Putamen (tissue), 1 donor: ENCODE measurements around the gene PAX7.
"Not testable (repeated sequence)": the region's sequence is repeated elsewhere in the genome, so short reads cannot be mapped to it uniquely, and the experiment has no call there.

Source experiments
- DNase-seq: peaks from one replicate; pipeline ENCODE4 v3.0.0-alpha.2; 2016; ENCODE audit warnings: low spot score

Gene PAX7

GRCh38 chr1:18661404-18662285, 31.0 kb downstream of the PAX7 start:
- DNase-seq: no peak

GRCh38 chr1:18662286-18662639, 31.6 kb downstream of the PAX7 start:
- no peak for DNase-seq

GRCh38 chr1:18666317-18666920, 35.8 kb downstream of the PAX7 start:
- DNase-seq: no peak

- no peak for DNase-seq
Observed at GRCh38 chr1:18667333-18667732, 36.7 kb downstream of the PAX7 start.

- no peak for DNase-seq
Observed at GRCh38 chr1:18668046-18668445, 37.4 kb downstream of the PAX7 start.

GRCh38 chr1:18668750-18669404, 38.2 kb downstream of the PAX7 start:
- DNase-seq: no peak

GRCh38 chr1:18670121-18670867, 39.6 kb downstream of the PAX7 start:
- no peak for DNase-seq

GRCh38 chr1:18670868-18671225, 40.2 kb downstream of the PAX7 start:
- no peak for DNase-seq

- DNase-seq: no peak
Observed at GRCh38 chr1:18673976-18674375, 43.3 kb downstream of the PAX7 start.

GRCh38 chr1:18676332-18676781, 45.7 kb downstream of the PAX7 start:
- DNase-seq: no peak

GRCh38 chr1:18681423-18681835, 50.8 kb downstream of the PAX7 start:
- DNase-seq: no peak

- DNase-seq: no peak
Observed at GRCh38 chr1:18682375-18682774, 51.7 kb downstream of the PAX7 start.

GRCh38 chr1:18684303-18684702, 53.7 kb downstream of the PAX7 start:
- no peak for DNase-seq

- DNase-seq: no peak
Observed at GRCh38 chr1:18686540-18686939, 55.9 kb downstream of the PAX7 start.

- DNase-seq: no peak
Observed at GRCh38 chr1:18687273-18687672, 56.6 kb downstream of the PAX7 start.

- no peak for DNase-seq
Observed at GRCh38 chr1:18691648-18692047, 61.0 kb downstream of the PAX7 start.

- DNase-seq: no peak
Observed at GRCh38 chr1:18693256-18694098, 62.8 kb downstream of the PAX7 start.

- DNase-seq: not testable (repeated sequence)
Observed at GRCh38 chr1:18694289-18694688, 63.6 kb downstream of the PAX7 start.

- no peak for DNase-seq
Observed at GRCh38 chr1:18697541-18697940, 66.9 kb downstream of the PAX7 start.

GRCh38 chr1:18700530-18700929, 69.9 kb downstream of the PAX7 start:
- DNase-seq: no peak

GRCh38 chr1:18701183-18701582, 70.5 kb downstream of the PAX7 start:
- DNase-seq: no peak
